Measurements from ENCODE around the gene SEPTIN3.
A peak's percentile ranks its signal among the peaks of the same experiment; 100 is the strongest.
"Not testable (repeated sequence)": the region's sequence is repeated elsewhere in the genome, so short reads cannot be mapped to it uniquely, and the experiment has no call there.

The SEPTIN3 gene

GRCh38 chr22:41943661-41944209, 25.5 kb upstream of the SEPTIN3 start:
- no peak for DNase-seq

DNA sequence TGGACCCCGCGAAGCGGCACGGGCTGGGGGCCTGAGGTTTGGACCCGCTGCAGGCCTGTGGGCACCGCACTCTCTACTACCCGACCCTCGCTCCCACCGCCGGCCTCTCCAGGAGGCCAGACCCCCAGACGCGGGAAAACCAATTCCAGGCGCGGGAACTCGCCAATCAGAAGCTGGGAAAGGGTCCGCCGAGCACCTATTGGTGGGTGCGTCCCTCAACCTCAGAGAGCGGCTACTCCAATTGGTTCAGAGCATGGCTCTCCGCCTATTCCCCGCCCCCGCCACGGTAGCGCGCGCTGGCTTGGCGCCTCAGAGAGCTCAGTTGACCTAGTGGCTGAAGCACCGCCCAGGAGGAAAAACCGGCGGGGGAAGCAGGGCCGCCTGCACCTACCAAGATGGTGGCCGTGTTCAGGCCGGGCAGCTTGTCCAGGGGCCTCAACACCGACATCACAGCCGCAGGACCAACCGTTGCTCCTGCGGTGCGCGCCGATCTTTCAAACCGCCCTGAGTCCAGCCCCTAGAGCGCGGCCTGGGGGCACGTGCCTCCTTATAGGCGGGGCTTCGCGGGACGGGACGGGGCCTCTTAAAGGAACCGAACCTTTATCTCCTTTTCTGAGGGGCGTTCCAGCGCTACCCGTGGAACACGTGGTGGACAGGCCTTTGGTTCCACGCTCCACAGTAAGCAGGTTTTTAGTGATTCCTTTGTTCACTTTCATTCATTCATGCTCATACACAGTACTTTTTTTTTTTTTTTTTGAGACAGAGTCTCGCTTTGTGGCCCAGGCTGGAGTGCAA, 22.4 kb upstream of the SEPTIN3 start, which contains the start of gene CENPM:
Gene CENPM, minus strand, starts transcription at position 524 of the 795 bp plus-strand sequence. Its CDS starts 76 bp downstream, at position 448.
- peak; percentile 99 for DNase-seq

- no peak for DNase-seq
Observed at GRCh38 chr22:41947424-41948080, 21.7 kb upstream of the SEPTIN3 start.

DNA sequence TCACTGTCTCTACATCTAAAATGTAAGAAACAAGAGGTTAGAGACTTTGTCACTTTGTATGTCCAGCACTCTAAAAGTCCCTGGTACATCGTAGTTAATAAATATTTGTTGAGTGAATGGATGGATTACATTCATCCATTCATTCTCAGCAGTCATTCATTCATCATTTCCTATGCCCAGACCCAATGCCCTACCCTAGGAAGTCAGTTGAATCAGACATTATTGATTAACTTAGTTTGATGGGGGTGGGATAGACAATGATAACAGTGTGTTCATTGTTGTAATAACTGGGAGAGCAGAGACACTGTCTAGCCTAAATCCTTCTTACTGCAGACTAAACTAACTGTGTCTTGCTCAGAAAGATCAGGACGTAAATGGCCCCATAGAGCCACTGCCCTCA, 21.1 kb upstream of the SEPTIN3 start:
- DNase-seq: no peak

GRCh38 chr22:41948928-41949296, 20.3 kb upstream of the SEPTIN3 start:
- DNase-seq: not testable (repeated sequence)

DNA sequence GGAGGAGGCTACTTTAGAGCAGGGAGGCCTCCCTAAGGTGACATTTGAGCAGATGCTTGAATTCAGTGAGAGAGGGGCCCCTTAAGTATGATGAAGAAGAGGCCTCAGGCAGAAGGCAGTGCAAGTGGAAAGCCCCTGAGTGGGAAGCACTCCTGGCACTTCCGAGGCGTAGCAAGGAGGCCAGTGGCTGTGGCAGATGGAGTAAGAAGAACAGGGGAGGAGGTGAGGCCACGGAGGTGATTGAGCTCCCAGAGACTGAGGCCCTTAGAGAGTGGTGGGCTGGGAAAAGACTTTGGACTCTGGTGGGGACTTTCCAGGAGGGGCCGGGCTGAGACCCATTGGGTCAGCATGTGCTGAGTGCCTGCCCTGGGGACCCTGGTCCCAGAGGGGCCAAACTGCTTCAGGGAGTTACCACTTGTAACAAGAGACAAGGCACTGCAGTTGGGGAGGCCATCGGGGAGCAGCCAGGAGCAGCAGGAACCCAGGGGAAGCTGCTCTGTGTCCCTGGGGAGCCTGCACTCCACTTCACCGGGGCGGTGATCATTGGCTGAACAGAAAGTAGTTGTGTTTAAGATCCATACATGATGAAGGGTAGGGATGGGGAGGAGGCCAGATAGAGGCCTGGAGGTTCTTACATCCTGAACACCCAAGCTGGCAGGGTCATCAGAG, 19.8 kb upstream of the SEPTIN3 start:
- no peak for DNase-seq

DNA sequence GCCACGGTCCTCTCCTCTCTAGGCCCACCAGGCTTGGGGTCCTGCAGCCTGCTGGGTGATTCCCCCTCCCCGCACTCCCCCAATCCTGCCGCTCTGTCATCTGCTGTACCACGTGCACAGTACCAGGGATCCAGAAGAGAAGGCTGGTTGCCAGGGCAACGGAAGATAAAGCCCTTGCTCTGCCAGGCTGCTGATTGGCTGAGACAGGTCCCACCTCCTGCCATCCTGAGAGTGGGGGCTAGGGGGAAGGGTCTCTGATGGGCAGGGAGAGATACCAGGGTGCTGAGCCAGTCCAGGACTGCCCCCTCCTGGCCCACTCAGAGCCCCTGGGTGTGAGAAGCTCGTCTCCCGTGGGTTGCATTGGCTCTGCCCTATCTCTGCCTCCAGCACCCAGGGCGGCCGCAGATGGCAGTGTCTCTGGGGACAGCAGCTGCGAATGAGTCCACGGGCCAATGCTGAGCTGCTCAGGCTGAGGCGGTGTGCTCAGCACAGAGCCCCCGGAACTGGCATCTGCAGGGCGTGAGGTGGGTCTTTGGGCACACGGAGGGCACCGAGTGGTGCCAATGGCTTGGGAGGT, 17.3 kb upstream of the SEPTIN3 start, which contains the start of gene SMIM45:
Gene SMIM45, plus strand, starts transcription at position 253 of the 577 bp plus-strand sequence.
- DNase-seq: no peak

DNA sequence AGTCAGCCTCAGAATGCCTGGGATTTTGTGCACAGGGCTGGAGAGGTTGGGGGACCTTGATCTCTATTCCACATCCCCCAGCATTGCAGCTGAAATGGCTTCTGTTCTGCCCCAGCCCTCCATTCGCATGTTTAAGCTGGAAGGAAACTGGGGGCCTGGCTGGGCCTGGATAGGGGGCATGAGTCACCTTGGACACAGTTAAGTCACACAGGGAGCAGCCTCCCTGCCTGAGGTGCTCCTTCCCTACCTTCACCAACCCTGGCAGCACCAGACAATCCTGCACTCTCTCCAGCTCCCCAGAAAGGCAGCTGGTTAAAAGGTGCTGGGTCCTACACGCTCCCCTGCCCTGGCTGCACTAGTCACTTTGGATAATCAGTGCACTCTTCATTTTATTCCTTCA, 16.5 kb upstream of the SEPTIN3 start:
- no peak for DNase-seq

GRCh38 chr22:41957941-41958556, 11.2 kb upstream of the SEPTIN3 start:
- no peak for DNase-seq

DNA sequence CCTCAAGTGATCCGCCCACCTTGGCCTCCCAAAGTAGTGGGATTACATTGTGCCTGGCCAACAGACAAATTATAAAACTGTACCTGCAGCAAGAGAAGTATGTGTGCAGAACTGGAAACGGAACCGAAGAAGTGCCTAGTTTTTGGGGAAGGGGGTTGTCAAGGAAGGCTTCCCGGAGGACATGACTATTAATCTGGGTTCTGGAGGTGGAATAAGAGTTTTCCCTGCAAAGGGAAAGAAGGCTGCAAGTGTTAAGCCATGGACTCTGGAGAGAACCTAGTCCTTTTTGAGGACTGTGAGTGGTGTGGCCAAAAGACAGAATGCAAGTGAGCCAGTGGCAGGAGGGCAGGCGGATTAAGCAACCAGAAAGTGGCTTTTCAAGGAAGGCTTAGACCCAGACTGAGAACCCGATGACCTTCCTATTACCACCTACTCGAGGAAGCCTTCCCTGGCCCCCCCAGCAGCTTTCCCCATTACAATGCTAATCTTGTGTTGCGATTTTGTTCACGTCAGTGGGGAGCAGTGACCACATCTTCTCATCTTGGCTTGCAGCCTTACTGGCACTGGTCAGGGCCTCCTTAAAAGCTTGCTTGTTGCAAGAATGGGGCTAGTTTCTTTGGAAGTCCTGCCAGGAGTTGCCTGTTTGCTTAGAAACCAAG, 5.7 kb upstream of the SEPTIN3 start:
- no peak for DNase-seq

- DNase-seq: no peak
Observed at GRCh38 chr22:41964112-41964491, 5.1 kb upstream of the SEPTIN3 start.

DNA sequence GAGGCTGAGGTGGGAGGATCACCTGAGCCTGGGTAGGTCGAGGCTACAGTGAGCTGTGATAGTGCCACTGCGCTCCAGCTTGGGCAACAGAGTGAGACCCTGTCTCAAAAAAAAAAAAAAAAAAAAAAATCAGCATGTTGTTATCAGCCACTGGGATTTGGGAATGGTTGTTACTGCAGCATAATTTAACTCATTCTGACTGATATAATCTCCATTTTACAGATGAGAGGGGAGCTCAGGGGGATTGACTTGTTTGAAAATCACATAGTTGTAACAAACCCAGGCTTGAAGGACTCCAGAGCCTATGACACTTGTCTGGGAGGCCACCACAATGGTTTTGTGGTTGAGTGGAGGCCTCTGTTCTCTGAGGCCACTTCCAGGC, 3.0 kb upstream of the SEPTIN3 start:
- no peak for DNase-seq

- peak; percentile 89 for DNase-seq
Observed at GRCh38 chr22:41966607-41967240, 2.5 kb upstream of the SEPTIN3 start.

GRCh38 chr22:41968601-41969000, 642 bp upstream of the SEPTIN3 start:
- DNase-seq: no peak

DNA sequence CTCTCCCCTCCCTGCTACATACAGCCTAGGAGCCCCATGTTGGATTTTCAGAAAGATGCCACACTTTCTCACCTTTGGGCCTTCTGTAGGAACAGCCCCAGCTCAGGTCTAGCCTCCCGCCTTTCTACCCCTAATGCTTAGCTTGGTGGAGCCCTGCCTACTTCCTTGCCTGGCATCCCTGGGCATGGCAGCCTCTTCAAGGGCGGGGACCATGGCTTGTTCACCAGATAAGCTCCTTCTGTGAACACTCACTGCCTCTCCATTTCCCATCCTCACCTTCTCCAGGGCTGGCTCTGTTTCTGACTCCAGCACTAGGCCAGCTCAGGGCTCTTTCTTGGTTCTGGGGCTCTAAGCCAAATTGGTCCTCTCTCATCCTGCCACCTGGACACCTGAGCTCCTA, 1.4 kb downstream of the SEPTIN3 start:
- no peak for DNase-seq

GRCh38 chr22:41971431-41971830, 2.2 kb downstream of the SEPTIN3 start:
- no peak for DNase-seq

DNA sequence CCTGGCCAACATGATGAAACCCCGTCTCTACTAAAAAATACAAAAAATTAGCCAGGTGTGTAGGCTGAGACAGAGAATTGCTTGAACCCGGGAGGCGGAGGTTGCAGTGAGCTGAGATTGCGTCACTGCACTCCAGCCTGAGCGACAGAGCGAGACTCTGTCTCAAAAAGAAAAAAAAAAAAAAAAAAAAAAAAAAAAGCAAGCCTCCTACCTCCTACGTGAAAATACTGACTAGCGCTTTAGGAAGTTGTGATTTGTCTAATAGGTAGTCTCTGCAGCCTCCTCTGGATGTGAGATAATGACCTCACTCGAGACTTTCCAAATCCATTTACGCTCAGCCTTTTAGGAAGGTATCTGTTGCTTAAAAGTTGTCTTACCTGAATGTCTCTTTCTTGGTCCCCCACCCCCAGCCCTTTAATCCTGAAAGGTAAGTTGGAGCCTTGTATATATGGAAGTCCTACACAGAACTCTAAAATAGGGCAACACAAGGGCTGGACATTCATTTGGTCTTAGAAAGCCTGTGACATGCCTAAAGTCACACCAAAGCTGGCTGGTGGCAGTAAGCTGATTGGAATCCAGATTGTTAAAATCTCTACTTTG, 5.5 kb downstream of the SEPTIN3 start:
- DNase-seq: no peak

DNA sequence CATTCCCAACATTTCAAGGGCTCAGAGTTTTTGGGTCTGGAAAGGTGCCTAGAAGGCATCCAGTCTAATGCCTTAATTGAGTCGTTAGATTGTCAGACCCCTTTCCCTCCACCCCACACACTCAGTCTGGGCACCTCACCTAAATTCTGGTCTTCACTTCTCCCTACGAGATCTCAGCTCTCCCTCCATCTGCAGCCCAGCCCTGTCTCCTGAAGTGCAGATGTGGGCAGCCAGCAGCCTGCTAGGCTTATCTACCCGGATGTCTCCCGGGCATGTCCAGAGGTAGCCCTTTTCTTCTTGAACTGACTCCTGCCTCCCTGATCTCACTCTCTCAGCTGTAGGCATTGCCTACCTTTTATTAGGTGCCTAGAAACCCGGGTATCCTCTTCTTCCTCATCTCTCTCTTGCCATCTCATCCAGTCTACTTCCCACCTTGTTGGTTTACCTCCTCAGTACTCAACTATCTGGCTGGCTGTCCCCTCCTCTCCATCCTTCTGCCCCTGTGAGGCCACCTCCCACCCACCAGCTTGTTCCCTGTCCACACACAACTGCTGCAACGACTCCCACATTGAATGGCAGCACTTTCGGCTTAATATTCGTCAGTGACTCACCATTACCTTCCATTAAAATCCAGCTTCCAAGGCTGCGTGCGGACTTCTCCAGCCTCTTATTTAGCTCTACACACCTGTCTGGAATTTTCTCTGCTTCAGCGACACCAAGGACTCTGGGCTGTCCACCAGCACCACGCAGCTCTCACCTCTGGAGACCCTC, 6.2 kb downstream of the SEPTIN3 start:
- DNase-seq: no peak

DNA sequence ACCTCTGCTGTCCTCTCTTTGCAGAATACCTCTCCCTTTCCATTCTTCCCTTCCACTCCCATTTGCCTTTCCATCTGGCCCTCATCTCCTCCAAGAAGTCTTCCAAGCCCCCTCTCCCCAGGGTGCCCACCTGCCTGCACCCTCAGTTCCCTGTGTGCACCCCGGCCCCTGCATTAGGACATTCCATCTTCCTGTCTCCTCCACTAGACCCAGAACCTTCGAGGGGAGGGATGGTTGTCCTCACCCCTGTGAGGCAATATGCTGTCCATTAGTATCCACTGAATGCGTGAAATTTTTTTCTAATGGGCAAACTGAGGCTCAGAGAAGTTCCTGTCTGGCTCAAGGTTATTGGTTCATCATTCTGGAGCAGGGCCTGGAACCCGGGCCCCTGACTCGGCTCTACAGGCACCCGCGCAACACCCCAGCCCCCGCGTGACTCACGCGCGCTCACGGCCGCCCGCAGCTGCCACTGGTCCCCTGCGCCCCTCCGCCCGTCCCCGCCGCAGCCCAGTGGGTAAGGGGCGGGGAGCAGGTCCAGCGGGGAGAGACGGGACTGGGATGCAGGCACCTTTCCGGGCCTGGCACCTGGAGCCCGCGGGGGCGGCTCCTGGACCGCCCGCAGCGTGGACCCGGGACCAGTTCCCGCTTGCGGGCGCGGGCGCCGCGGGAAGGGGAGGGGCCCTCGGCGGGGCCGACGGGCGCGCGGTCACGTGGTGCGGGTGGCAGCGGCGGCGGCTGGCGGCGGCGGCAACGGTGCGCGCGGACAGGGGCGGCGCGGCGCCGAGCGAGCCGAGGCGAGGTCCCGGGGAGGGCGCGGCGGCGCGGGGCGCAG, 7.0 kb downstream of the SEPTIN3 start:
- DNase-seq: no peak

Measured in islet precursor cell (in vitro differentiated cells).